IPS-18a (cell line): ENCODE data around the gene CEND1.

Experiments
- H3K27ac ChIP-seq: one replicate; pipeline ENCODE4 v1.5.1; 2013; ENCODE audit warnings: low read length
- H3K27me3 ChIP-seq: one replicate; pipeline ENCODE4 v1.6.1; 2013; ENCODE audit warnings: mild to moderate bottlenecking, low read length; ENCODE audit not compliant: control insufficient read depth, insufficient read depth
- H3K36me3 ChIP-seq: one replicate; pipeline ENCODE4 v1.6.1; 2013; ENCODE audit warnings: low read depth, low read length; ENCODE audit not compliant: control insufficient read depth
- H3K4me1 ChIP-seq: one replicate; pipeline ENCODE4 v1.6.1; 2013; ENCODE audit warnings: low read depth, low read length; ENCODE audit not compliant: control insufficient read depth
- H3K4me3 ChIP-seq: one replicate; pipeline ENCODE4 v1.5.1; 2013; ENCODE audit warnings: low read length
- H3K9ac ChIP-seq: one replicate; pipeline ENCODE4 v1.6.1; 2013; ENCODE audit warnings: mild to moderate bottlenecking, low read length, moderate library complexity
- H3K9me3 ChIP-seq: one replicate; pipeline ENCODE4 v1.6.1; 2013; ENCODE audit warnings: low read depth, low read length; ENCODE audit not compliant: control insufficient read depth

Gene CEND1

GRCh38 chr11:832529-833113 lies 42.7 kb upstream of the CEND1 start, which contains the start of gene CD151:
Gene CD151, plus strand, starts transcription at chr11:832952. Its CDS starts 3,118 bp downstream, at chr11:836070.
- Histone ChIP-seq H3K27ac (no peak within 1 kb of the TSS), H3K9ac (peak within 1 kb of the TSS; percentile 9), H3K9me3 (no peaks in the 10 kb centered on the region), H3K36me3 (no peaks in the 10 kb centered on the region), H3K4me3 (peak within 1 kb of the TSS; percentile 62), H3K27me3 (peaks cover 66% of the 10 kb centered on the region), H3K4me1 (peaks cover 40% of the 10 kb centered on the region)

DNA sequence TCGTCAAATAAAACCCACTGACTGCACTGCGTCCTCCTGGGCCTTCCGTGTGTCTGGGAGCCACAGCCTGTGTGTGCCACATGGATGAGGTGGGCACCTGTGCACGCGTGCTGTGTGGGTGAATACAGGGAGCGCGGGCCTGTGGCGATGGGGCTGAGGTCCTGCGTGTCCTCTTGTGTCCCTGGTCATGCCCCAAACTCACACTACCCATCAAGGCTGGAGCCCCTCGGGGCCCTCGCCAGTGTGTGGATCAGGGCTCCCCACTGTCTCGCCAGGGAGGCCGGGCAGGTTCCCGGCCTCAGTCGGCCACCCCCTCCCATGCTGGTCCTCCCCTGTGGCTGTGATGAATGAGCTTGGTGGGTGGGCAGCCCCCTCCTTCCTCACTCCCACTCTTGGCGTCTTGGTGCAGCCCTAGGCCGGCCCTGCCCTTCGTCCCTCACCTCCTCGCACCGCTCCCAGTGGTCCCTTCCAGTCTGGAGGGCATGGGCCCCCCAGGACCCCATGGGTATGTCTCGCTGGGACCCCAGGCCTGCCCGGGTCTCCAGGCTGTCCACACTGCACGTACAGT lies 42.2 kb upstream of the CEND1 start:
- H3K9ac ChIP-seq: no peak overlapping the region
- H3K27ac ChIP-seq: no peak overlapping the region
- no peaks in the 10 kb centered on the region for H3K36me3 ChIP-seq
- H3K27me3 ChIP-seq: peaks cover 72% of the 10 kb centered on the region
- peaks cover 41% of the 10 kb centered on the region for H3K4me1 ChIP-seq
- H3K9me3 ChIP-seq: no peaks in the 10 kb centered on the region
- H3K4me3 ChIP-seq: peak overlapping the region; percentile 39

DNA sequence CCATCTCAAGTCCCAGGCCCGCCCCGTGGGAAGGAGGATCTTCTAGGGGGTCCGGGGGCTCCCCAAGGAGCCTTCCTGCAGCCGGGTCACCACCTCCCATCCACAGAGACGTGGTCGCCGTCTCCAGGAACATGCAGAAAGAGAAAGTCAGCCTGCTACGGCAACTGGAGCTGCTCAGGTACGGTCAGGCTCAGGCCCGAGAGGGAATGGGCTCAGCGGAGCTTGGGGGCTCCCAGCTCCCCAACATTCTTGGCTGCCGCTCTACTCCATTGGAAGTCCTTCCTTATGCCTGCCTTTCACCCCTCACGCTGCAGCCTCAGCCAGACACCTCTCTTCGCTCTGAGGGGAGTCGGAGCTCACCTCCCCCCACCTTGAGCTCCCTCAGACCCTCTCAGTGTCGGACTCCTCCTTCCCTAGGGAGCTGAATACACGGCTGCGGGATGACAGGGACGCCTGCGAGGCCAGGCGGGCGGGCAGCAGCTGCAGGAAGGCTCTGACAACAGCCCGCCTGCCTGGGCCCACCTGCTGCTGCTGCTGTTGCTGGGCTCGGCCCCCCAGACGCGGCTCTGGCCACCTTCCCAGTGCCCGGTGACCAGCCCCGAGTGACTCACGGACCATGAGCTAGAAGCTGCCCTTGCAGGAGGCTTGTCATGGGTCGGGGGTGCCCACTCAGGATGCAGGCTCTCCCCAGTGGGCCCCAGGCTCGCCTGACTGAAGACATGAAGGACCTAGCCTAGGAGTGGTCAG lies 41.4 kb upstream of the CEND1 start:
- peaks cover 80% of the 10 kb centered on the region for H3K27me3 ChIP-seq
- H3K36me3 ChIP-seq: no peaks in the 10 kb centered on the region
- H3K9me3 ChIP-seq: no peaks in the 10 kb centered on the region
- no peak overlapping the region for H3K9ac ChIP-seq
- H3K4me3 ChIP-seq: peak overlapping the region; percentile 50
- peaks cover 41% of the 10 kb centered on the region for H3K4me1 ChIP-seq
- no peak overlapping the region for H3K27ac ChIP-seq

GRCh38 chr11:830295-831117 lies 40.6 kb upstream of the CEND1 start:
- H3K4me1 ChIP-seq: peaks cover 41% of the 10 kb centered on the region
- no peaks in the 10 kb centered on the region for H3K36me3 ChIP-seq
- H3K27me3 ChIP-seq: peaks cover 88% of the 10 kb centered on the region
- H3K9me3 ChIP-seq: no peaks in the 10 kb centered on the region
- no peak overlapping the region for H3K9ac ChIP-seq
- no peak overlapping the region for H3K27ac ChIP-seq
- H3K4me3 ChIP-seq: peak overlapping the region; percentile 52

GRCh38 chr11:829847-830294 lies 40.0 kb upstream of the CEND1 start:
- H3K9ac ChIP-seq: no peak overlapping the region
- peaks cover 41% of the 10 kb centered on the region for H3K4me1 ChIP-seq
- no peaks in the 10 kb centered on the region for H3K36me3 ChIP-seq
- peak overlapping the region; percentile 52 for H3K4me3 ChIP-seq
- no peaks in the 10 kb centered on the region for H3K9me3 ChIP-seq
- peaks cover 92% of the 10 kb centered on the region for H3K27me3 ChIP-seq
- H3K27ac ChIP-seq: no peak overlapping the region

- H3K36me3 ChIP-seq: no peaks in the 10 kb centered on the region
- H3K27me3 ChIP-seq: peaks cover 86% of the 10 kb centered on the region
- H3K4me3 ChIP-seq: peak overlapping the region; percentile 52
- H3K27ac ChIP-seq: no peak overlapping the region
- peaks cover 41% of the 10 kb centered on the region for H3K4me1 ChIP-seq
- no peak overlapping the region for H3K9ac ChIP-seq
- no peaks in the 10 kb centered on the region for H3K9me3 ChIP-seq
Measured at GRCh38 chr11:829176-829846, 39.4 kb upstream of the CEND1 start.

DNA sequence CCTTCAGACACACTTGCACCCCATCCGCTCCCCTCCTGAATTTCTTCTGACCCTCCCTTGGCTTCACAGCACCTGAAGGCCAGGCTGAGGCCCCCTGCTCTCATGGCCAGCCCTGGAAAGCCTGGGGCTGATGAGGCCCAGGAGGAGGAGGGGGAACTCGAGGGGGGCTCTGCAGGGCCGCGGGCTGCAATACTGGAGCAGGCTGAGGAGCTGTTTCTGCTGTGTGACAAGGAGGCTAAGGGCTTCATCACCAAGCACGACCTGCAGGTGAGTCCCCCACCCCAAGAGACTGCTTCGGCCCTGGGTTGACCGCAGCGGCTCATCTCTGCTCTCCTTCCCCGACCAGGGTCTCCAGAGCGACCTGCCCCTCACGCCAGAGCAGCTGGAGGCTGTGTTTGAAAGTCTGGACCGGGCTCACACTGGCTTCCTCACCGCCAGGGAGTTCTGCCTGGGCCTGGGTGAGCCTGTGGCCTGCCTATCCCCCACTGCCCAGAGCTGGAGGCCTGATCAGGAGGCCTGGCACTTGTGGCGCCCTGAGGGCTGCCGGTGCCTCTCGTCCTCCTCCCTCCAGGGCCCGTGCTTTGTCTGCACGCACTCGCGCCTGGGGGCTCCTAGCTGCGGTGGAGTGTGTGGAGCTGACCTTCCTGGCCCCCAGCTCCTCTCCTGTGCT lies 38.8 kb upstream of the CEND1 start:
- H3K9me3 ChIP-seq: no peaks in the 10 kb centered on the region
- no peak overlapping the region for H3K9ac ChIP-seq
- H3K36me3 ChIP-seq: no peaks in the 10 kb centered on the region
- peaks cover 79% of the 10 kb centered on the region for H3K27me3 ChIP-seq
- peaks cover 38% of the 10 kb centered on the region for H3K4me1 ChIP-seq
- H3K4me3 ChIP-seq: peak overlapping the region; percentile 52
- no peak overlapping the region for H3K27ac ChIP-seq

- Histone ChIP-seq H3K36me3 (no peaks in the 10 kb centered on the region), H3K9ac (peak within 1 kb of the TSS; percentile 12), H3K9me3 (no peaks in the 10 kb centered on the region), H3K27ac (no peak within 1 kb of the TSS), H3K27me3 (peaks cover 74% of the 10 kb centered on the region), H3K4me3 (peak within 1 kb of the TSS; percentile 52), H3K4me1 (peaks cover 37% of the 10 kb centered on the region)
Measured at GRCh38 chr11:827897-828192, 38.0 kb upstream of the CEND1 start, which contains the start of gene CRACR2B. Gene CRACR2B, plus strand, starts transcription at chr11:827919. Its CDS starts 689 bp downstream, at chr11:828608.

GRCh38 chr11:827146-827896 lies 37.4 kb upstream of the CEND1 start:
- H3K36me3 ChIP-seq: no peaks in the 10 kb centered on the region
- peaks cover 72% of the 10 kb centered on the region for H3K27me3 ChIP-seq
- H3K9me3 ChIP-seq: no peaks in the 10 kb centered on the region
- peak overlapping the region; percentile 12 for H3K9ac ChIP-seq
- H3K4me3 ChIP-seq: peak overlapping the region; percentile 46
- peaks cover 36% of the 10 kb centered on the region for H3K4me1 ChIP-seq
- H3K27ac ChIP-seq: no peak overlapping the region

DNA sequence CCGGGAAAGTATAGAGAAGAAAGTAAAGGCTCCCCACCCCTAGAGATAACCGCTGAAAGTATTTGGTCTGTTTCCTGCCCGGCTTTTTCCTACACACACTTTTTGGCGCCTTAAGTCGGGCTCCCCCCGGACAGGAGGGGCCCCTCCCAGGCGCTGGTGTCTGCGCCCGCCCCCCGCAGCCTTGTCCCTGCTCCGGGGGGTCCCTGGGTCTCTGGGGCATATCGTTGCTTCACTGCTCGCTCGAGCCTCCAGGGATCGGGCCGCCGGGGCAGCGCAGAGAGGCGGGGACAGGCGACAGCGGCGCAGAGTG lies 36.9 kb upstream of the CEND1 start:
- peak overlapping the region; percentile 46 for H3K4me3 ChIP-seq
- H3K9ac ChIP-seq: no peak overlapping the region
- no peaks in the 10 kb centered on the region for H3K36me3 ChIP-seq
- peaks cover 66% of the 10 kb centered on the region for H3K27me3 ChIP-seq
- H3K4me1 ChIP-seq: peaks cover 31% of the 10 kb centered on the region
- H3K9me3 ChIP-seq: no peaks in the 10 kb centered on the region
- H3K27ac ChIP-seq: no peak overlapping the region
